Activated B cell treated with CpG ODN at 0.5 μM for 24 hours (primary cell): ENCODE measurements around the gene OTUB1. TPM values are rescaled to one million over a fixed set of nuclear protein-coding genes. Genes with fewer than 3 reads are reported as not detected.

Source experiments
- ATAC-seq: fragments of 200-7000 bp; cut with Tn5 transposase; one replicate; pipeline ENCODE4 v1.10.0; 2021; ENCODE audit warnings: low read depth, mild to moderate bottlenecking, moderate library complexity
- CTCF ChIA-PET: fragments of 350-600 bp; sonication (Branson Sonifier 250); formaldehyde crosslinking; loops from one replicate; lab custom pipeline; 2021; ENCODE audit warnings: antibody characterized with exemption; lab: Charles Lee
- POLR2A ChIA-PET: fragments of 350-600 bp; sonication (Branson Sonifier 250); formaldehyde crosslinking; loops from one replicate; lab custom pipeline; 2021; ENCODE audit warnings: antibody characterized with exemption; lab: Charles Lee
- DNase-seq: peaks from one replicate; pipeline ENCODE4 v3.0.0; 2022
- H3K27ac Mint-ChIP-seq: one replicate; pipeline ENCODE4 v1.8.0; 2020; ENCODE audit warnings: mixed read lengths
- H3K27me3 Mint-ChIP-seq: one replicate; pipeline ENCODE4 v1.8.0; 2021; ENCODE audit warnings: mixed read lengths
- H3K36me3 Mint-ChIP-seq: one replicate; pipeline ENCODE4 v1.8.0; 2021; ENCODE audit warnings: low read depth, mixed read lengths
- H3K4me1 Mint-ChIP-seq: one replicate; pipeline ENCODE4 v1.8.0; 2021; ENCODE audit warnings: mixed read lengths
- H3K4me3 Mint-ChIP-seq: one replicate; pipeline ENCODE4 v1.8.0; 2020; ENCODE audit warnings: mild to moderate bottlenecking, mixed read lengths
- H3K9me3 Mint-ChIP-seq: one replicate; pipeline ENCODE4 v1.8.0; 2020; ENCODE audit warnings: mixed read lengths
- CTCF ChIP-seq: fragments of 200-600 bp; IDR thresholded peaks from one replicate; pipeline ENCODE4 v1.8.0; 2022; ENCODE audit warnings: antibody characterized with exemption, mild to moderate bottlenecking
- intact Hi-C: fragments of 100-400 bp; cut with micrococcal nuclease; formaldehyde crosslinking; loops from one replicate; pipeline ENCODE4 v1.15.1; 2024
- total RNA-seq: library from RNA; stranded (reverse); gene quantifications from 2 replicates; pipeline ENCODE4 v1.2.3, GENCODE V29; 2022

The OTUB1 gene
- total RNA-seq, 1 donor from 2014 or later, result 87.4 TPM

- H3K9me3 Mint-ChIP-seq, result no peaks in the 10 kb centered on the region
- no peak overlapping the region for H3K4me3 Mint-ChIP-seq
- POLR2A ChIA-PET, result no interaction called here
- ATAC-seq (no peak), DNase-seq (no peak)
- no peak for TF ChIP-seq CTCF
- H3K27me3 Mint-ChIP-seq, result peaks cover 22% of the 10 kb centered on the region
- intact Hi-C loops, result no loop called here
- CTCF ChIA-PET, result no interaction called here
- H3K4me1 Mint-ChIP-seq, result no peaks in the 10 kb centered on the region
- H3K27ac Mint-ChIP-seq, result no peak overlapping the region
- H3K36me3 Mint-ChIP-seq, result no peaks in the 10 kb centered on the region
Observed at GRCh38 chr11:64025205-64025604, 39.0 kb downstream of the OTUB1 start.

- Mint-ChIP-seq H3K4me3 (no peak overlapping the region), H3K9me3 (no peaks in the 10 kb centered on the region), H3K27ac (no peak overlapping the region), H3K27me3 (peaks cover 25% of the 10 kb centered on the region), H3K4me1 (no peaks in the 10 kb centered on the region), H3K36me3 (no peaks in the 10 kb centered on the region)
- intact Hi-C loops, result no loop called here
- no peak for TF ChIP-seq CTCF
- ChIA-PET POLR2A (no interaction called here), CTCF (no interaction called here)
- DNase-seq (no peak), ATAC-seq (no peak)
Observed at GRCh38 chr11:64026575-64027205, 40.5 kb downstream of the OTUB1 start.

GRCh38 chr11:64027651-64028397, 41.6 kb downstream of the OTUB1 start:
- no peak for TF ChIP-seq CTCF
- H3K4me3 Mint-ChIP-seq, result no peak overlapping the region
- CTCF ChIA-PET, result no interaction called here
- no peak for DNase-seq
- H3K36me3 Mint-ChIP-seq, result no peaks in the 10 kb centered on the region
- POLR2A ChIA-PET, result no interaction called here
- H3K9me3 Mint-ChIP-seq, result no peaks in the 10 kb centered on the region
- intact Hi-C loops, result no loop called here
- no peak for ATAC-seq
- no peak overlapping the region for H3K27ac Mint-ChIP-seq
- H3K27me3 Mint-ChIP-seq, result peaks cover 28% of the 10 kb centered on the region
- no peaks in the 10 kb centered on the region for H3K4me1 Mint-ChIP-seq

- Mint-ChIP-seq H3K4me3 (no peak overlapping the region), H3K27me3 (peaks cover 31% of the 10 kb centered on the region), H3K9me3 (no peaks in the 10 kb centered on the region), H3K4me1 (no peaks in the 10 kb centered on the region), H3K36me3 (no peaks in the 10 kb centered on the region), H3K27ac (no peak overlapping the region)
- TF ChIP-seq CTCF, result no peak
- CTCF ChIA-PET, result no interaction called here
- POLR2A ChIA-PET, result no interaction called here
- ATAC-seq (no peak), DNase-seq (no peak)
- intact Hi-C loops, result no loop called here
Observed at GRCh38 chr11:64028398-64029115, 42.3 kb downstream of the OTUB1 start.

GRCh38 chr11:64029773-64030172, 43.5 kb downstream of the OTUB1 start:
- intact Hi-C loops, result no loop called here
- ChIA-PET POLR2A (no interaction called here), CTCF (no interaction called here)
- Mint-ChIP-seq H3K4me1 (peaks cover under 1% of the 10 kb centered on the region), H3K9me3 (no peaks in the 10 kb centered on the region), H3K27me3 (peaks cover 41% of the 10 kb centered on the region), H3K4me3 (no peak overlapping the region), H3K36me3 (no peaks in the 10 kb centered on the region), H3K27ac (no peak overlapping the region)
- ATAC-seq, result no peak
- DNase-seq, result no peak
- no peak for TF ChIP-seq CTCF
